ENCODE measurements around the gene ADGRL1. TPM values are rescaled to one million over a fixed set of nuclear protein-coding genes. Genes with fewer than 3 reads are reported as not detected.

The ADGRL1 gene
- polyA plus RNA-seq, 1 experiment, result 4.0 TPM

DNA sequence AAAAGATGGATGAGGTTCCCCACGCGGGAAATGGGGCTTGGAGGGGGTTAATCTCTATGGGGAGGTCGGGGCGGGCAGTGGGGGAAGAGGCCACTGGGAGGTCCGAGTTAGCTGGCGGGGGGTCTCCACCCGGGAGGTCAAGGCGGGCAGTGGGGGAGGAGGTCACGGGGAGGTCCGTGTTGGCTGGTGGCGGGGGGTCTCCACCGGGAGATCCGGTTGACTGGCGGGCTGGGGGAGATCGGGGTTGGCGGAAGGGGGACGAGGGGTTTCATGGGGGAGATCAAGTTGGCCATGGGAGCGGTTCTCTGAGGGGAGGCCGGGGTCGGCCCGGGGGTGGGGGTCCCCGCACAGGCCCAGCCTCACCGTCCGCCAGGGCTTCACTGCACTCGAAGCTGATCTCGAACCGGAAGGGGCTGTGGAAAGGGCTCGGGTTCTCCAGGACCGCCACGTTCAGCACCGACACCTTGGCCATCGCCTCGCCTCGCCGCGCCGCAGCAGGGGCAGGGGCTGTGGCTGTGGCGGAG lies 69.9 kb downstream of the ADGRL1 start:
- no peak for DNase-seq (ENCODE audit: low read depth)
- TF ChIP-seq, protein P1, sequence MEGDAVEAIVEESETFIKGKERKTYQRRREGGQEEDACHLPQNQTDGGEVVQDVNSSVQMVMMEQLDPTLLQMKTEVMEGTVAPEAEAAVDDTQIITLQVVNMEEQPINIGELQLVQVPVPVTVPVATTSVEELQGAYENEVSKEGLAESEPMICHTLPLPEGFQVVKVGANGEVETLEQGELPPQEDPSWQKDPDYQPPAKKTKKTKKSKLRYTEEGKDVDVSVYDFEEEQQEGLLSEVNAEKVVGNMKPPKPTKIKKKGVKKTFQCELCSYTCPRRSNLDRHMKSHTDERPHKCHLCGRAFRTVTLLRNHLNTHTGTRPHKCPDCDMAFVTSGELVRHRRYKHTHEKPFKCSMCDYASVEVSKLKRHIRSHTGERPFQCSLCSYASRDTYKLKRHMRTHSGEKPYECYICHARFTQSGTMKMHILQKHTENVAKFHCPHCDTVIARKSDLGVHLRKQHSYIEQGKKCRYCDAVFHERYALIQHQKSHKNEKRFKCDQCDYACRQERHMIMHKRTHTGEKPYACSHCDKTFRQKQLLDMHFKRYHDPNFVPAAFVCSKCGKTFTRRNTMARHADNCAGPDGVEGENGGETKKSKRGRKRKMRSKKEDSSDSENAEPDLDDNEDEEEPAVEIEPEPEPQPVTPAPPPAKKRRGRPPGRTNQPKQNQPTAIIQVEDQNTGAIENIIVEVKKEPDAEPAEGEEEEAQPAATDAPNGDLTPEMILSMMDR (IDR thresholded peaks at IDR 0.05; ENCODE audit: insufficient read depth, low read depth, low read length), result no peak
- H3K27me3 ChIP-seq (ENCODE audit: control insufficient read depth, insufficient read depth, low read length), result no peaks in the 10 kb centered on the region
- peak overlapping the region; percentile 93 for H3K4me3 ChIP-seq (ENCODE audit: low read depth, low read length)
- no peaks in the 10 kb centered on the region for H3K36me3 ChIP-seq (ENCODE audit: control insufficient read depth, insufficient read depth, low read length)
- ChIA-PET POLR2A (interaction anchor here (1.0 kb wide), 1 partner anchor 341 kb away, joined by 3 read pairs; the partner anchor contains the start of gene ZSWIM4), CTCF (interaction anchor here (0.6 to 6.6 kb wide), 43 partner anchors 8 to 348 kb away, joined by 3 to 52 read pairs (median 5); partner anchors contain the start of gene NANOS3)

DNA sequence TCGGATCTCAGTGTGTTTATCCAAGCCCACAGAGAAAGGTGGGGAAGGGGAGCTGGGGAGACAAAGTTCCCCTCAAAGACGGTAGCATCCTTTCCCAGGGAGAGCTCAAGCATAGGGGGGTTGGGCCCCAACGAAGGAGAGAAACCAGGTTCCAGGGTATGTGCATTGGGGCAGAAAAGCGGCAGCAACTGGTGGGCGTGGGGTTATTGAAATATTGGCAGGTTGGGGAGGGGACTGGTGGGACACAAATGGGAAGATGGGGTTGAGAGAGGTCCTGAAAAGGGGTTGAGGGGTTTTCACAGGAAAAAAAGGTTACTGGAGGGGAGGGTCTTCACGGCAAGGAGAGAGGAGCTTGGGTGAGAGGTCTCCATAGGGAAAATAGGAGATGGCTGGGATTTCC lies 70.6 kb downstream of the ADGRL1 start:
- POLR2A ChIA-PET, result no interaction called here

DNA sequence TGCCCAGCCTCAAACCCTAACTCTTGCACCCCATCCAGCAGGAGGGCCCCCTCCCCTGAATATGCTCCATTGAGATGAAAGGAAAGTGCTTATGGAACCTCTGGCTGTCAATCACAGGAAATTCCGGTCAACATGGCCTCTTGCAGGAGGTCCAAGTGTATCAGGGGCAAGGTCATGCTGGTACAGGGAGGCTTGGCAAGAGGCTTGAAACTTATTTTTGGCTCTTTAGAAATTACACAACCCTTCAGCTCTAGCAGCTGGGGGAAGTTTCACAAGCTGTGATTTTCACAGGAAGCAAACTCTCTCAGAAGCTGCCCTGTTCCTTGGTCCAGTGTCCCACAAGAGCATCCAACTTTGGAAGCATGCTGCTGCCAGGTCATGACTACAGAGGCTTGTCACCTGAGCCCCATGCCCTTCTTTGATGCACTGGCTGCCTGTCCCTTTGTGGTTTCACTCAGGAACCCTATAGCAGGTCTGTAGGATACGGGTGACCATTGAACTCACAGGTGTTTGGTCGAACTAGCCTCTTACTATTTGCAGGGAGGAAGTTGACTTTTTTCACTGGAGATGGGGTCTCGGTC lies 78.0 kb downstream of the ADGRL1 start:
- CTCF ChIA-PET, result interaction anchor here (1.0 kb wide), 1 partner anchor 9 kb away, joined by 4 read pairs; the partner anchor contains the start of gene ASF1B
- no peak for DNase-seq (ENCODE audit: low read depth)
- TF ChIP-seq, protein P1 (IDR thresholded peaks at IDR 0.05; ENCODE audit: insufficient read depth, low read depth, low read length), result no peak
- Histone ChIP-seq H3K36me3 (ENCODE audit: control insufficient read depth, insufficient read depth, low read length) (no peaks in the 10 kb centered on the region), H3K4me3 (ENCODE audit: low read depth, low read length) (no peak overlapping the region), H3K27me3 (ENCODE audit: control insufficient read depth, insufficient read depth, low read length) (no peaks in the 10 kb centered on the region)
- POLR2A ChIA-PET, result no interaction called here

More for the DNA sequence above, 70.6 kb downstream of the ADGRL1 start:
- H3K36me3 ChIP-seq (ENCODE audit: control insufficient read depth, insufficient read depth, low read length), result no peaks in the 10 kb centered on the region
- H3K27me3 ChIP-seq (ENCODE audit: control insufficient read depth, insufficient read depth, low read length), result no peaks in the 10 kb centered on the region
- TF ChIP-seq, protein P1 (IDR thresholded peaks at IDR 0.05; ENCODE audit: insufficient read depth, low read depth, low read length), result no peak
- no peak for DNase-seq (ENCODE audit: low read depth)
- CTCF ChIA-PET, result interaction anchor here (0.9 to 6.6 kb wide), 6 partner anchors 13 to 337 kb away, joined by 3 to 52 read pairs (median 4); no protein-coding TSS in a partner anchor
- H3K4me3 ChIP-seq (ENCODE audit: low read depth, low read length), result peak overlapping the region; percentile 93

DNA sequence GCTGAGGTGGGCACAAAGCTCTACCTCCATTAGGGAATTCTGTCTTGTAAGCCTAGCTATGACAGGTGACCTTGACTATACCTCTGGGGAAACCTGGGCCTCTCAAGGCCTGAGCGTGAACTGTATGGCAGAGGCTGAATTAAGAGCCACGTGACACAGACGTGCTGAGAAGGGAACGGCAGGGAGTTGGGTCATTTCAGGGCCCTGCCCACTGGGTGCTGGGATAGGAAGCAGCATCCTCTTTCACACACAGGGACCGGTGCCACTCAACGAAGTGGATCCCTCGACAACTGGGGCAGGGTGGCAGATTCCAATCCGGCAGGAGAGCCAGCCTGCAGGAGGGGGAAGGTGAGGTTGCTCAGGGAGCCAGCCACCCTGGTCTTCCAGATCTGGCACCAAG lies 78.8 kb downstream of the ADGRL1 start:
- POLR2A ChIA-PET, result no interaction called here
- CTCF ChIA-PET, result interaction anchor here (3.9 kb wide), 1 partner anchor 10 kb away, joined by 14 read pairs; the partner anchor contains the start of gene ASF1B
- no peaks in the 10 kb centered on the region for H3K27me3 ChIP-seq (ENCODE audit: control insufficient read depth, insufficient read depth, low read length)
- H3K36me3 ChIP-seq (ENCODE audit: control insufficient read depth, insufficient read depth, low read length), result no peaks in the 10 kb centered on the region
- TF ChIP-seq, protein P1 (IDR thresholded peaks at IDR 0.05; ENCODE audit: insufficient read depth, low read depth, low read length), result no peak
- no peak for DNase-seq (ENCODE audit: low read depth)
- H3K4me3 ChIP-seq (ENCODE audit: low read depth, low read length), result no peak overlapping the region

DNA sequence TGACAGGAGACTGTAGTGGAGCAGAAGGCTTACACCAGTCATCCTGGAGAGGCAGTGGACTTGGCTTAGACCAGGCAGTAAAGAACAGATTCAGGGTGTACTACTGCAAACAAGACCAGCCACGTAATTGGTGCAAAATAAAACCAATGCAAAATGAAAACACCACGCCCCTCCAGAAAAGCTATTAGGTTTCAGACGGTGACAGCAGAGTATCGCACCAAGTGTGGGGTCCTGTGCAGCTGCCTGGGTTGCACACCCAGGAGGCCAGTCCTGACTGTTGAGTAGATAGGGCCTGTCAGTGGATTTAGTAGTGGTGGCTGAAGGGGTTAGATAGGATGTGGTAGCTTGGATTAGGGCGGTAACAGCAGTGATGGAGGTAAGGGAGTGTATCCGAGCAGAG lies 83.0 kb downstream of the ADGRL1 start:
- no peak for DNase-seq (ENCODE audit: low read depth)
- Histone ChIP-seq H3K36me3 (ENCODE audit: control insufficient read depth, insufficient read depth, low read length) (no peaks in the 10 kb centered on the region), H3K27me3 (ENCODE audit: control insufficient read depth, insufficient read depth, low read length) (no peaks in the 10 kb centered on the region), H3K4me3 (ENCODE audit: low read depth, low read length) (no peak overlapping the region)
- TF ChIP-seq, protein P1 (IDR thresholded peaks at IDR 0.05; ENCODE audit: insufficient read depth, low read depth, low read length), result no peak
- ChIA-PET CTCF (interaction anchor here (1.4 kb wide), 1 partner anchor 51 kb away, joined by 3 read pairs; the partner anchor contains the start of gene MISP3), POLR2A (no interaction called here)
